ENCODE data around the gene LRRC18. TPM values are rescaled to one million over a fixed set of nuclear protein-coding genes. Genes with fewer than 3 reads are reported as not detected.

The LRRC18 gene
- total and polyA plus RNA-seq, 2 donors (not counting 3 experiments of a cell fraction or from before 2014, with no cell fraction given) = not detected

GRCh38 chr10:48940372-48940771, 732 bp upstream of the LRRC18 start:
- no peak for DNase-seq (ENCODE audit: low read depth, low spot score)
- no peak overlapping the region for H2AFZ ChIP-seq (ENCODE audit: low read depth, low read length)
- H3K9me3 ChIP-seq (replicated peaks; ENCODE audit: control insufficient read depth, insufficient read depth, low read length) = no peaks in the 10 kb centered on the region
- no peaks in the 10 kb centered on the region for H3K9me1 ChIP-seq (replicated peaks; ENCODE audit: control insufficient read depth, extremely low read depth, insufficient read depth, low read length)
- no peak overlapping the region for H3K4me3 ChIP-seq (replicated peaks in 1 of 3; ENCODE audit: insufficient read depth in 1 of 3, low read depth in 1 of 3, low read length in 3 of 3)
- no peak overlapping the region for H3K4me2 ChIP-seq (ENCODE audit: insufficient read depth, low read length)
- no peak overlapping the region for H3K9ac ChIP-seq (replicated peaks; ENCODE audit: extremely low read depth, insufficient read depth, low read length)
- CTCF ChIA-PET = no interaction called here
- FAIRE-seq = no peak
- BruUV-seq (replicated peaks) = no TSS peak
- H3K27me3 ChIP-seq (ENCODE audit: control insufficient read depth in 2 of 2, insufficient read depth in 2 of 2, low read length in 2 of 2) = no peaks in the 10 kb centered on the region
- peaks cover 4% of the 10 kb centered on the region for H3K4me1 ChIP-seq (ENCODE audit: control insufficient read depth, extremely low read depth, insufficient read depth, low read length)
- dilution Hi-C loops (cut with MboI; ENCODE audit: extremely low pct_ligation_motif_present, low sequenced_read_pairs) (no loop called here), intact Hi-C loops (cut with micrococcal nuclease) (loop anchor here (10.0 kb wide), 1 partner anchor 576 kb away; no protein-coding TSS in a partner anchor)
- no peak overlapping the region for H3K27ac ChIP-seq (ENCODE audit: insufficient read depth, low read depth, low read length)
- no peaks in the 10 kb centered on the region for H4K20me1 ChIP-seq (replicated peaks; ENCODE audit: control insufficient read depth, extremely low read depth, insufficient read depth, low read length)
- POLR2A ChIA-PET = no interaction called here
- no peaks in the 10 kb centered on the region for H3K36me3 ChIP-seq (ENCODE audit: control insufficient read depth in 2 of 2, extremely low read depth in 1 of 2, insufficient read depth in 2 of 2, low read length in 2 of 2)
- H3K79me2 ChIP-seq (ENCODE audit: control insufficient read depth, insufficient read depth, low read length) = no peaks in the 10 kb centered on the region
- TF ChIP-seq MAX (IDR thresholded peaks at IDR 0.05; ENCODE audit: insufficient read depth, insufficient read length) (no peak), FOS (IDR thresholded peaks at IDR 0.05; ENCODE audit: borderline replicate concordance, insufficient read depth, low read length) (no peak), EZH2 (IDR thresholded peaks at IDR 0.05; ENCODE audit: borderline replicate concordance, low read depth, low read length, severe bottlenecking) (no peak), JUN (IDR thresholded peaks at IDR 0.05; ENCODE audit: borderline replicate concordance, insufficient read depth, insufficient read length, low read depth) (no peak), POLR2A (IDR thresholded peaks at IDR 0.05; ENCODE audit: low read depth, low read length) (no peak), MYC (IDR thresholded peaks at IDR 0.05; ENCODE audit: low read depth, low read length) (no peak)

GRCh38 chr10:48938990-48939536, 577 bp downstream of the LRRC18 start:
- dilution Hi-C loops (cut with MboI; ENCODE audit: extremely low pct_ligation_motif_present, low sequenced_read_pairs) = no loop called here
- POLR2A ChIA-PET = no interaction called here
- TF ChIP-seq GATA2 (IDR thresholded peaks at IDR 0.05; ENCODE audit: insufficient read depth, insufficient read length, low read depth, low read length) (no peak), JUN (IDR thresholded peaks at IDR 0.05; ENCODE audit: borderline replicate concordance, insufficient read depth, insufficient read length, low read depth) (no peak), EZH2 (IDR thresholded peaks at IDR 0.05; ENCODE audit: borderline replicate concordance, low read depth, low read length, severe bottlenecking) (no peak), FOS (IDR thresholded peaks at IDR 0.05; ENCODE audit: borderline replicate concordance, insufficient read depth, low read length) (no peak), MAX (IDR thresholded peaks at IDR 0.05; ENCODE audit: insufficient read depth, insufficient read length) (no peak)

More at GRCh38 chr10:48938990-48939536, 577 bp downstream of the LRRC18 start:
- intact Hi-C loops (cut with micrococcal nuclease) = no loop called here
- Histone ChIP-seq H3K4me1 (ENCODE audit: control insufficient read depth, extremely low read depth, insufficient read depth, low read length) (no peaks in the 10 kb centered on the region), H2AFZ (ENCODE audit: low read depth, low read length) (no peak overlapping the region), H3K27me3 (ENCODE audit: control insufficient read depth in 2 of 2, insufficient read depth in 2 of 2, low read length in 2 of 2) (peaks cover 0 to 7% of the 10 kb centered on the region in 2 experiments), H3K79me2 (ENCODE audit: control insufficient read depth, insufficient read depth, low read length) (no peaks in the 10 kb centered on the region), H3K9me3 (replicated peaks; ENCODE audit: control insufficient read depth, insufficient read depth, low read length) (no peaks in the 10 kb centered on the region), H3K9ac (replicated peaks; ENCODE audit: extremely low read depth, insufficient read depth, low read length) (no peak overlapping the region), H3K4me2 (ENCODE audit: insufficient read depth, low read length) (no peak overlapping the region), H3K36me3 (ENCODE audit: control insufficient read depth in 2 of 2, extremely low read depth in 1 of 2, insufficient read depth in 2 of 2, low read length in 2 of 2) (no peaks in the 10 kb centered on the region), H3K27ac (ENCODE audit: insufficient read depth, low read depth, low read length) (no peak overlapping the region), H4K20me1 (replicated peaks; ENCODE audit: control insufficient read depth, extremely low read depth, insufficient read depth, low read length) (no peaks in the 10 kb centered on the region), H3K4me3 (replicated peaks in 1 of 3; ENCODE audit: insufficient read depth in 1 of 3, low read depth in 1 of 3, low read length in 3 of 3) (no peak overlapping the region), H3K9me1 (replicated peaks; ENCODE audit: control insufficient read depth, extremely low read depth, insufficient read depth, low read length) (no peaks in the 10 kb centered on the region)
- no peak for FAIRE-seq
- CTCF ChIA-PET = no interaction called here
- no TSS peak for BruUV-seq (replicated peaks)
- DNase-seq (ENCODE audit: low read depth, low spot score) = no peak
